Kidney epithelial cell (primary cell): Measurements from ENCODE around the gene ZCCHC24. TPM values are rescaled to one million over a fixed set of nuclear protein-coding genes. Genes with fewer than 3 reads are reported as not detected.

Experiments used
- DNase-seq: peaks from one replicate; pipeline ENCODE4 v3.0.0-alpha.2; 2010; ENCODE audit warnings: low read depth
- H3K27me3 ChIP-seq: 2 replicates; pipeline ENCODE4 v1.6.0; 2011; ENCODE audit warnings: low read length; ENCODE audit not compliant: control insufficient read depth, insufficient read depth
- H3K36me3 ChIP-seq: 2 replicates; pipeline ENCODE4 v1.5.1; 2011; ENCODE audit warnings: low read length; ENCODE audit not compliant: control insufficient read depth, insufficient read depth
- H3K4me3 ChIP-seq: 2 replicates; pipeline ENCODE4 v1.5.1; 2011; ENCODE audit warnings: low read depth, mild to moderate bottlenecking, control low read depth, low read length
- total RNA-seq: library from RNA; depleted of rRNA; stranded (reverse); fragments of >200 nt; gene quantifications from 2 replicates; pipeline ENCODE4 v1.2.3, GENCODE V29; 2015
- TF ChIP-seq, protein P1 (sequence below): IDR thresholded peaks from 2 replicates; pipeline ENCODE4 v1.5.1; 2011; ENCODE audit warnings: mild to moderate bottlenecking, moderate library complexity, low read length, control low read depth, inconsistent platforms; ENCODE audit not compliant: insufficient read depth, poor library complexity, severe bottlenecking

ZCCHC24 gene
- total RNA-seq, 1 donor from 2014 or later = 6.2 TPM

DNA sequence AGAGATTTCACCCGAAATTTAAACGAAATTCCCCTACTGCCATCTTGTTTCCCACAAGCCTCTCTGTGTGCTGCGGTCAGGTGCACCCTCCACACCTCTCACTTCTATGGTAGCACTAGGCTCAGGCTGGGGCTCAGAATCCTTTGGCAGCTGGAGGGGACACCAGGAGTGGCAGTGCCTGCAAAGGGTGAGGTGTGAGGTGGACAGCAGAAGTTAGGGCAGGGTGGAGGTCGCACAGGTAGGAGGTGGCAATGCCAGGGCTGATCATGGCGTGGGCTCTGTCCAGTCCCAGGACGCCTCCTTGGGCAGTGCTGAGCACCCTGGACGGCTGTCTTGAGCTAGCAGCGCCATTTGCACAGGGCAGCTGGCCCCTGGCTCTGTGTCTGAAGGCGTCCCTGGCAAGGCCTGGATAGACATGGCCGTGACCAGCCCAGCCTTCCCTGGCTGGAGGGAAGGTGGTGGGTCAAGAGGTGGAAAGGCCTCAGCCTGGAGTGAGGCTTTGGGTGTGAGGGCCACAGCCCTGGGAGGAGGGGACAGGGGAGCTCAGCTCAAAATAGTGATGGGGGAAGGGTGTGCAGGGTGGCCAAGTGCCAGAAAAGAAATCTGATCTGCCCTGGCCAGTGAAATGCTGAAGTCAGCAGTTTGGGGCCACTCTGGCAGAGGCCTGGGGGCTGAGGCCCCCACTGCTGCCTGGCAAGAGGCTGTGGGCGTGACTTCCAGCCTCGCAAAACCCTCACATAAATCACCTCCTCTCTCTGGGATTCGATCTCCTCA is 40.0 kb downstream of the ZCCHC24 start:
- H3K36me3 ChIP-seq = no peaks in the 10 kb centered on the region
- no peak for DNase-seq
- TF ChIP-seq, protein P1, sequence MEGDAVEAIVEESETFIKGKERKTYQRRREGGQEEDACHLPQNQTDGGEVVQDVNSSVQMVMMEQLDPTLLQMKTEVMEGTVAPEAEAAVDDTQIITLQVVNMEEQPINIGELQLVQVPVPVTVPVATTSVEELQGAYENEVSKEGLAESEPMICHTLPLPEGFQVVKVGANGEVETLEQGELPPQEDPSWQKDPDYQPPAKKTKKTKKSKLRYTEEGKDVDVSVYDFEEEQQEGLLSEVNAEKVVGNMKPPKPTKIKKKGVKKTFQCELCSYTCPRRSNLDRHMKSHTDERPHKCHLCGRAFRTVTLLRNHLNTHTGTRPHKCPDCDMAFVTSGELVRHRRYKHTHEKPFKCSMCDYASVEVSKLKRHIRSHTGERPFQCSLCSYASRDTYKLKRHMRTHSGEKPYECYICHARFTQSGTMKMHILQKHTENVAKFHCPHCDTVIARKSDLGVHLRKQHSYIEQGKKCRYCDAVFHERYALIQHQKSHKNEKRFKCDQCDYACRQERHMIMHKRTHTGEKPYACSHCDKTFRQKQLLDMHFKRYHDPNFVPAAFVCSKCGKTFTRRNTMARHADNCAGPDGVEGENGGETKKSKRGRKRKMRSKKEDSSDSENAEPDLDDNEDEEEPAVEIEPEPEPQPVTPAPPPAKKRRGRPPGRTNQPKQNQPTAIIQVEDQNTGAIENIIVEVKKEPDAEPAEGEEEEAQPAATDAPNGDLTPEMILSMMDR = no peak
- no peak overlapping the region for H3K4me3 ChIP-seq
- no peaks in the 10 kb centered on the region for H3K27me3 ChIP-seq

DNA sequence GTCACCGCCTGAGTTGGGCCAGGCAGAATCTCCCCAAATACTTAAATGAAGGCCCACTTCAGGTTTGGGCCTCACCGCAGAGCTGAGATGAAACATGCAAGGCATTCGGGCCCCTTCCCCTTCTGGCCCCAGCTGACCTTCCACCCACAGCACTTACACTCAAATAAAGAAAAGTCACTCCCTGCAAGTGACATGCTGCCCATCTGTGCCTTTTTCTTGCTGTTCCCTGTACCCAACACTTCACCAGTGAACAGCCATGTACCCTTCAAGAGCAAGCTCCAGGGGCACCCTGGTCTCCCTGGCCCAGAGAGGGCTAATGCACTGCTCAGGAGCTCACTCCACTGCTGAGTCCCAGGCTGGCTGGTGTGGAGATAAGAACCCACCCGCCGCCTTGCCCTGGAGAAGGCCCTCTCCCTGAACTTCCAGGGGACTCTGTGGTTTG is 40.7 kb downstream of the ZCCHC24 start:
- Histone ChIP-seq H3K36me3 (no peaks in the 10 kb centered on the region), H3K27me3 (no peaks in the 10 kb centered on the region), H3K4me3 (no peak overlapping the region)
- TF ChIP-seq, protein P1 = no peak
- no peak for DNase-seq

GRCh38 chr10:79404231-79404609 is 41.2 kb downstream of the ZCCHC24 start:
- no peaks in the 10 kb centered on the region for H3K36me3 ChIP-seq
- TF ChIP-seq, protein P1 = no peak
- no peaks in the 10 kb centered on the region for H3K27me3 ChIP-seq
- DNase-seq = no peak
- H3K4me3 ChIP-seq = no peak overlapping the region

GRCh38 chr10:79403441-79404230 is 41.8 kb downstream of the ZCCHC24 start:
- no peak overlapping the region for H3K4me3 ChIP-seq
- H3K36me3 ChIP-seq = no peaks in the 10 kb centered on the region
- H3K27me3 ChIP-seq = no peaks in the 10 kb centered on the region
- no peak for DNase-seq
- TF ChIP-seq, protein P1 = no peak

DNA sequence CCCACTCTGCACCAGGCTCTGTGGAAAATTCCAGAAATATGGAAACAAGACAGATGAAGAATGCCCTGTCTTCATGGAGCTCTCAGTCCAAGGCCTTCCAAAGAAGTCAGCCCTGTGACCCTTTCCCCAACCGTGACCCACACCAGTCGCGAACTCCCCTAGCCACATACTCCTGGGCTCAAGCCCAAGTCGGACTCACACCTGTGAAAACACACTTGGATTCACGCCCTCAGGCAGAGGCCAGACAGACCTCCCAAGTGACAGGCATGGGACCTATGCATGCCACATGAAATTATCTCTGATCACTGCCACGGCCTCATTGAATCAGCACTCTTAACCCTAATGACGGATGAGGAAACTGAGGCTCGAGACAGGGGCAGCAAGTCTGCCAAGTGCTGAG is 42.5 kb downstream of the ZCCHC24 start:
- TF ChIP-seq, protein P1 = no peak
- no peak for DNase-seq
- no peaks in the 10 kb centered on the region for H3K36me3 ChIP-seq
- H3K4me3 ChIP-seq = no peak overlapping the region
- H3K27me3 ChIP-seq = no peaks in the 10 kb centered on the region
